Subcutaneous abdominal adipose tissue (tissue), 5 donors: Measurements from ENCODE around the gene SRP19.
"Not testable (repeated sequence)": the region's sequence is repeated elsewhere in the genome, so short reads cannot be mapped to it uniquely, and the experiment has no call there.

Experiments
- H3K27ac ChIP-seq: one replicate; pipeline ENCODE4 v1.7.0; 2013; ENCODE audit warnings: low read depth, mild to moderate bottlenecking, inconsistent platforms, low read length, moderate library complexity
- H3K27me3 ChIP-seq, 5 donors: one replicate each; pipeline ENCODE4 v1.7.0; 2013; ENCODE audit warnings: low read length in 5 of 5, inconsistent platforms in 1 of 5; ENCODE audit not compliant: control insufficient read depth in 5 of 5, insufficient read depth in 4 of 5
- H3K36me3 ChIP-seq, 5 donors: one replicate each; pipeline ENCODE4 v1.7.0; 2013; ENCODE audit warnings: low read length in 5 of 5; ENCODE audit not compliant: control insufficient read depth in 5 of 5, insufficient read depth in 5 of 5
- H3K4me1 ChIP-seq, 5 donors: one replicate each; pipeline ENCODE4 v1.7.0; 2013; ENCODE audit warnings: low read length in 5 of 5, mild to moderate bottlenecking in 3 of 5, moderate library complexity in 1 of 5; ENCODE audit not compliant: control insufficient read depth in 5 of 5, insufficient read depth in 5 of 5
- H3K4me3 ChIP-seq, 5 donors: one replicate each; pipeline ENCODE4 v1.7.0; 2013; ENCODE audit warnings: low read length in 5 of 5, low read depth in 1 of 5
- H3K9ac ChIP-seq, 5 donors: one replicate each; pipeline ENCODE4 v1.7.0; 2013; ENCODE audit warnings: low read length in 5 of 5, mild to moderate bottlenecking in 4 of 5, moderate library complexity in 3 of 5
- H3K9me3 ChIP-seq, 5 donors: one replicate each; pipeline ENCODE4 v1.7.0; 2013; ENCODE audit warnings: low read length in 5 of 5; ENCODE audit not compliant: control insufficient read depth in 5 of 5
- donor health status: healthy.
- donor health status: healthy.
- donor health status: healthy.
- donor health status: healthy.
- donor health status: healthy.

Gene SRP19

DNA sequence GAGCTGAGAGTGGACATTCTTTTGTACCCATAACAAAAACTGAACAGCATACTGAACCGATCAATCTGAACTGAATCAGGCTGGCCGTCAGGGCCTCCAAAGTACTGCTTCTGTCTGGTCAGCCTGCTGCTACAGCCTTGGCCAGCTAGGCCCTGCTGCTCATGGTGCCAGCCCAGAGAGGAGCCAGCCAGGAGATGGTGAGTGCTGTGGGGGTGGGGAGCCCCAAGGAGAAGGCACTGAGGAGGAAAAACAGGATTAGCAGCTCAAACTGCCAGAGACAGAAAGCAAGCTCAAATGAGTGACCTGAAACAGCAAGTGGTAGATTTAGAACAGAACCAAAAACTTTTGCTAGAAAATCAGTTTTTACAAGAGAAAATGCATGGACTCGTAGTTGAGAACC is 23.9 kb downstream of the SRP19 start:
- Histone ChIP-seq H3K4me3 (no peak overlapping the region), H3K9me3 (no peaks in the 10 kb centered on the region), H3K36me3 (peaks cover 36 to 74% (median 65%) of the 10 kb centered on the region in 5 donors), H3K4me1 (peaks cover 0 to 4% (median 0%) of the 10 kb centered on the region in 5 donors), H3K27me3 (no peaks in the 10 kb centered on the region), H3K9ac (no peak overlapping the region), H3K27ac (no peak overlapping the region)

DNA sequence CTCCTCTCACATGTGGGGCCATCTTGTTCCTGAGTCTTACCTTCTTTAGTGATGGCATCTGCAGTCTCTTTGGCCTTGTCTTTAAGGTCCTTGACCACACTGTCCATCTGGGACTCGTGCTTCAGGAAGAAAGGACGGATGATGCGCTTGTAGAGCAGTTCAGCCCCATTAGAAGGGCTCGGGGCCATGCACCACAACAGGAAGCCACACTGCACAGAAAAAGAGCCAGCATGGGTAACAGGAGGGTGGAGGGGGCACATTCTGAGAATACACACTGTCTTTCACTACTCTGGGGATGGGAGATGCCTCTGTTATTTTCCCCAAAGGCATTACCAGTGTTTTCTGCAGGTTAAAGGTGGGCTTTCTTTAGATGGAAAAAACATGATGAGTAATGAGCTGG is 25.9 kb downstream of the SRP19 start:
- H3K9me3 ChIP-seq = no peaks in the 10 kb centered on the region
- peaks cover 0 to 4% (median 0%) of the 10 kb centered on the region in 5 donors for H3K4me1 ChIP-seq
- no peaks in the 10 kb centered on the region for H3K27me3 ChIP-seq
- no peak overlapping the region for H3K4me3 ChIP-seq
- peaks cover 37 to 60% (median 51%) of the 10 kb centered on the region in 5 donors for H3K36me3 ChIP-seq
- no peak overlapping the region for H3K27ac ChIP-seq
- H3K9ac ChIP-seq = no peak overlapping the region

DNA sequence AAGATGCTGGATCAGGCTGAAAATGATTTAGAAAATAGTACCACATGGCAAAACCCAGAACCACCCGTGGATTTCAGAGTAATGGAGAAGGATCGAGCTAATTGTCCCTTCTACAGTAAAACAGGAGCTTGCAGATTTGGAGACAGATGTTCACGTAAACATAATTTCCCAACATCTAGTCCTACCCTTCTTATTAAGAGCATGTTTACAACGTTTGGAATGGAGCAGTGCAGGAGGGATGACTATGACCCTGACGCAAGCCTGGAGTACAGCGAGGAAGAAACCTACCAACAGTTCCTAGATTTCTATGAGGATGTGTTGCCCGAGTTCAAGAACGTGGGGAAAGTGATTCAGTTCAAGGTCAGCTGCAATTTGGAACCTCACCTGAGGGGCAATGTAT is 31.0 kb downstream of the SRP19 start:
- H3K27ac ChIP-seq, H3K9me3 ChIP-seq, H3K27me3 ChIP-seq, H3K9ac ChIP-seq, H3K4me3 ChIP-seq, H3K4me1 ChIP-seq: not testable (repeated sequence)
- H3K36me3 ChIP-seq = peaks cover 6 to 34% (median 21%) of the 10 kb centered on the region in 5 donors

DNA sequence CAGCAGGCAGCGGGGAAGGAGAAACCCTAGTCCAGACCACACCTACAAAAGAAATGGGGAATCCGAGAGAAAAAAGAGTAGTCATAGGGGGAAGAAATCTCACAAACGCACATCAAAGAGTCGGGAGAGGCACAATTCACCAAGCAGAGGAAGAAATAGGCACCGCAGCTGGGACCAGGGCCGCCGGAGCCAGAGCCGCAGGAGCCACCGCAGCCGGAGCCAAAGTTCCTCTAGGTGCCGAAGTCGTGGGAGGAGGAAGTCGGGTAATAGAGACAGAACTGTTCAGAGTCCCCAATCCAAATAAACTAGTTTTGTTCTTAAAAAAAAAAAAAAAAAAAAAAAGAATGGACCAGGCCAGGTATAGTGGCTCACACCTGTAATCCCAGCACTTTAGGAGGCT is 31.7 kb downstream of the SRP19 start:
- no peaks in the 10 kb centered on the region for H3K9me3 ChIP-seq
- no peak overlapping the region for H3K9ac ChIP-seq
- no peak overlapping the region for H3K4me3 ChIP-seq
- no peak overlapping the region for H3K27ac ChIP-seq
- peaks cover 6 to 30% (median 20%) of the 10 kb centered on the region in 5 donors for H3K36me3 ChIP-seq
- H3K4me1 ChIP-seq = peaks cover 0 to 7% (median 7%) of the 10 kb centered on the region in 5 donors
- no peaks in the 10 kb centered on the region for H3K27me3 ChIP-seq

DNA sequence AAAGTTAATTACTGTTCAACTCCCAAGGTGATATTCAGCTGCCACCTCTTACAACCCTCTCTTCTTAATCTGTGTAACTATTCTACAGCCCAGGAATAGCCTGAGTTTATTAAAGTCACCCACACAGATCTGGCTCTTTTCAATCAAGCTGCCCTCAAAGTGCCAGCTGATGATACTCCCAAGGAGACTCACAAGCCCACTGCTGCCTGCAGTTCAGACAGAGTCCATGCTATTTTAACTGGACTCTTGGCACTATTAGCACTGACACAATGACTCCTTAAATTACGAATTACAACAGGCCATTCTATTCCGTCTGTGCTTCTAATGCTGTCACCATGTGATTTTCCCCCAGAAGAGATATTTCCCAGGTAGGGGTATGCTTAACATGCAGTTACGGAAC is 34.6 kb downstream of the SRP19 start:
- Histone ChIP-seq H3K27ac (no peak overlapping the region), H3K9me3 (no peaks in the 10 kb centered on the region), H3K36me3 (peaks cover 15 to 42% (median 28%) of the 10 kb centered on the region in 5 donors), H3K27me3 (no peaks in the 10 kb centered on the region), H3K9ac (peak overlapping the region in 1 of 5 donors; percentile 45), H3K4me3 (no peak overlapping the region), H3K4me1 (peaks cover 0 to 7% (median 7%) of the 10 kb centered on the region in 5 donors)

DNA sequence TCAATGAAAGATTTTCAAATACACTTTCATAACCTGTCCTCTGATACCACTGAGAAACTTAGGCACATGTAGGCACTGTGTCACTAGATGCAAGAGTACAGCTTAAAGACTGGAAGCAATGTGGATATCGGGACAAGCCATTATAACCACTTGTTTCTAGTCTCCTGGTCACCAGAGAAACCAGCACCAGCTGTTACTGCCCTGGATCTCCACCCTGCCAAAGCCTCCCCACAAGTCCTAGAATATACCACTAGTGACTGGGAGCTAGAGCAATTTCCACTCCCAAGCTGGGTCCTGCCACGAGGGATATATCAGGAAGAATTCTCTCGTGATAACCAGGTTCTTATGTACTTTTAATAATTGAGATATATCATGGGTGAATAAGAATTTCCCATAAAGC is 41.5 kb downstream of the SRP19 start:
- H3K27me3 ChIP-seq = no peaks in the 10 kb centered on the region
- H3K9me3 ChIP-seq = no peaks in the 10 kb centered on the region
- no peak overlapping the region for H3K27ac ChIP-seq
- H3K4me1 ChIP-seq = peaks cover 0 to 10% (median 8%) of the 10 kb centered on the region in 5 donors
- H3K9ac ChIP-seq = no peak overlapping the region
- H3K4me3 ChIP-seq = no peak overlapping the region
- H3K36me3 ChIP-seq = peaks cover 15 to 47% (median 26%) of the 10 kb centered on the region in 5 donors

DNA sequence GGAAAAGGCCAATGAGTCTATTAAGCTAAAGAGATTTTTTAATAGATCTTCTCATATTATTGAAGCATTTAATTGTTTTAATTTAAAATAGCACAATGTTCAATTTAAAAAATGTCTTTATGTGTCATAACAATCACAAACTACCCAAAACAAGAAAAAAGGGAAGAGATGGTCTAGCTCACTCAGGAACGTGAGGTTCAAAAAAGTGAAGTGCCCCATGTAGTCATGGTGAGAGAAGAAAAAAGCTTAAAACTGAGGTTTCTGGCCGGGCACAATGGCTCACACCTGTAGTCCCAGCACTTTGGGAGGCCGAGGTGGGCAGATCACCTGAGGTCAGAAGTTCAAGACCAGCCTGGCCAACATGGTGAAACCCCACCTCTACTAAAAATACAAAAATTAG is 43.9 kb downstream of the SRP19 start:
- H3K4me1 ChIP-seq = peaks cover 0 to 10% (median 8%) of the 10 kb centered on the region in 5 donors
- H3K9me3 ChIP-seq, H3K4me3 ChIP-seq, H3K9ac ChIP-seq, H3K27ac ChIP-seq, H3K27me3 ChIP-seq: not testable (repeated sequence)
- peaks cover 6 to 45% (median 25%) of the 10 kb centered on the region in 5 donors for H3K36me3 ChIP-seq

DNA sequence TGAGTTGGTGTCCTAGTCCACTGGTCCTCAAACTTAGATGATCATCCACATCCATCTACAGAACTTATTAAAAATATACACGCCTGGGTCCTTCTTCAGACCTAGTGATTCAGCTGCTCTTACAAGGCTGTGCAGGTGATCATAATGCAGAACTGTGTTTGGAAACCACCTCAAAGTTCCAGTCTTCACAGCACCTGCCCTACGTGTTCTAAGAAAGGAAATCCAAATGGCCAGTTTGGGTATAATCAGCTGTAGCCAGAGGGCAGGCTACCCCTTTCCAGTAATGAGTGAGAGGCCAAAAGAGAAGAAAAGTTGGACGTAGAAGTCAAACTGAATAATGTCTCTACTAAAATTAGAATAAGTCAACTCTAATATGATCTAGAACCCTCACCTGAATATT is 45.5 kb downstream of the SRP19 start:
- peaks cover 11 to 45% (median 25%) of the 10 kb centered on the region in 5 donors for H3K36me3 ChIP-seq
- no peak overlapping the region for H3K27ac ChIP-seq
- H3K27me3 ChIP-seq = no peaks in the 10 kb centered on the region
- peaks cover 0 to 10% (median 8%) of the 10 kb centered on the region in 5 donors for H3K4me1 ChIP-seq
- no peak overlapping the region for H3K4me3 ChIP-seq
- no peak overlapping the region for H3K9ac ChIP-seq
- no peaks in the 10 kb centered on the region for H3K9me3 ChIP-seq

DNA sequence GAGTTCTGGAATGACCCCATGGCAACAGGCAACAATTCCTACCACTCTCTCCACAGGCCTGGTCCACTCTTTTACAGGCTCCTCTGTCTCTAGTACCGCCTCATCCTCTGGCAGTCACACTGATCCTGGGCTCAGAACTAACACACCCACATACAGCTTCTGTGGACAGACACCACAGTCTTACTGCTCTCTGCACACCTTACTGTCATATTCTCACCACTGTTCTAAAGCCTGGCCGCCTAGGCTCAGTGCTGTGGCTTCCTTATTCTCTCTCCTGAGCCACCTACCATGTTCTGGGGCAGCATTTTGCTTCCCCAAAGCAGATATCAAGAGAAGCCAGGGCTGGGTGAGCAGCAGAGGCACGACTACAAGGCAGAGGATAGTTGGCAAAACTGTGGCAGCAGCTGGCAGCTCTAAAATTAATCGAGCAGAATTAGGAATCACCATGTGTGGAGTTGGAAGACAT is 46.1 kb downstream of the SRP19 start:
- Histone ChIP-seq H3K27me3 (no peaks in the 10 kb centered on the region), H3K4me1 (peaks cover 0 to 11% (median 8%) of the 10 kb centered on the region in 5 donors), H3K4me3 (no peak overlapping the region), H3K9me3 (no peaks in the 10 kb centered on the region), H3K27ac (no peak overlapping the region), H3K9ac (peak overlapping the region in 1 of 5 donors; percentile 41), H3K36me3 (peaks cover 11 to 41% (median 24%) of the 10 kb centered on the region in 5 donors)

DNA sequence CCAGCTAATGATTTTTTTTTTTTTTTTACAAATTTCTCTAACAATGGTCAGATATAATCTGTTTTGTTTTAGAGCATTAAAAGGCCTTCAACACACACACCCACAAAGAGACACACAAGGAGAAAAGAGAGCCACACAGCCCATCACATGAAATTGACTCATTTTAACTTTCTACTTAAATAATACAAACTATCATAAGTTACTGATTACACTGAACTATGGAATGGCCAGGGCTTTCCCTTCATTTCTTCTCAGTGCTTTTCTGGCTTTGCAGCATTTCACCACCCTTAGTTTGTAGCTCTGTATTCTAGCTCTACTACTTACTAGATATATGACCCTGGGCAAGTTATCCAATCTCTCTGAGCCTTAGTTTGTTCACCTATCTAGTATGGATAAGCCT is 47.8 kb downstream of the SRP19 start:
- Histone ChIP-seq H3K4me3 (no peak overlapping the region), H3K9me3 (no peaks in the 10 kb centered on the region), H3K27ac (no peak overlapping the region), H3K4me1 (peaks cover 0 to 17% (median 9%) of the 10 kb centered on the region in 5 donors), H3K9ac (no peak overlapping the region), H3K36me3 (peaks cover 11 to 38% (median 20%) of the 10 kb centered on the region in 5 donors), H3K27me3 (no peaks in the 10 kb centered on the region)
